LNCaP clone FGC (cell line): ENCODE data around the gene RAB31.

ENCODE experiments used
- DNase-seq: peaks from one replicate; pipeline ENCODE4 v3.0.0-alpha.2; 2011; ENCODE audit warnings: low read depth
- H3K4me3 ChIP-seq: 2 replicates; pipeline ENCODE4 v1.5.1; 2011; ENCODE audit warnings: mild to moderate bottlenecking, low read depth, low read length, control low read depth
- TF ChIP-seq, protein P1 (sequence below): IDR thresholded peaks from 2 replicates; pipeline ENCODE4 v1.5.1; 2012; ENCODE audit warnings: mild to moderate bottlenecking; ENCODE audit not compliant: control insufficient read depth, insufficient read depth; ENCODE audit errors: extremely low read depth

The RAB31 gene

DNA sequence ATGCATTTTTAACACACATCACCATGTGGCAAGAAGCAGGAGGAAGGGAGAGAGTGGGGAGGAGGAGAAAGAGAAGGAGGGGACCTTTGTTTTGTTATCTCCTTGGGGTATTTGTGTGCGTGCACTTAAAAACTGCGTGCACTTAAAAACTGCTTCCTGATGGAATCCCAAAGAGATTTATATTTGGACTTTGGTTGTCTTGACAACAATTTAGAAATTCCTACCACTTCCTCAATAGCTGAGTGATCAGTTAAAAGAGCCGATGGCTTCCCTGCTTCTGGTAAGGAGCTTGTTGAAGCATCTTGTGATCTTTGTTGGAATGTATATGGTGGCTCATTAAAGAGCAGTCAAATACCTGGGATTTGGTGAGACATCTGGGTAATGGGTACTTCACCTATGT lies 4.5 kb downstream of the RAB31 start:
- TF ChIP-seq, protein P1, sequence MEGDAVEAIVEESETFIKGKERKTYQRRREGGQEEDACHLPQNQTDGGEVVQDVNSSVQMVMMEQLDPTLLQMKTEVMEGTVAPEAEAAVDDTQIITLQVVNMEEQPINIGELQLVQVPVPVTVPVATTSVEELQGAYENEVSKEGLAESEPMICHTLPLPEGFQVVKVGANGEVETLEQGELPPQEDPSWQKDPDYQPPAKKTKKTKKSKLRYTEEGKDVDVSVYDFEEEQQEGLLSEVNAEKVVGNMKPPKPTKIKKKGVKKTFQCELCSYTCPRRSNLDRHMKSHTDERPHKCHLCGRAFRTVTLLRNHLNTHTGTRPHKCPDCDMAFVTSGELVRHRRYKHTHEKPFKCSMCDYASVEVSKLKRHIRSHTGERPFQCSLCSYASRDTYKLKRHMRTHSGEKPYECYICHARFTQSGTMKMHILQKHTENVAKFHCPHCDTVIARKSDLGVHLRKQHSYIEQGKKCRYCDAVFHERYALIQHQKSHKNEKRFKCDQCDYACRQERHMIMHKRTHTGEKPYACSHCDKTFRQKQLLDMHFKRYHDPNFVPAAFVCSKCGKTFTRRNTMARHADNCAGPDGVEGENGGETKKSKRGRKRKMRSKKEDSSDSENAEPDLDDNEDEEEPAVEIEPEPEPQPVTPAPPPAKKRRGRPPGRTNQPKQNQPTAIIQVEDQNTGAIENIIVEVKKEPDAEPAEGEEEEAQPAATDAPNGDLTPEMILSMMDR = no peak
- H3K4me3 ChIP-seq = no peak overlapping the region
- no peak for DNase-seq

GRCh38 chr18:9714266-9715087 lies 6.4 kb downstream of the RAB31 start:
- no peak for DNase-seq
- TF ChIP-seq, protein P1 = no peak
- H3K4me3 ChIP-seq = no peak overlapping the region

- TF ChIP-seq, protein P1 = no peak
- DNase-seq = no peak
- no peak overlapping the region for H3K4me3 ChIP-seq
These were observed 6.9 kb downstream of the RAB31 start for GRCh38 chr18:9715088-9715343.

GRCh38 chr18:9715978-9716774 lies 8.1 kb downstream of the RAB31 start:
- no peak for DNase-seq
- H3K4me3 ChIP-seq = no peak overlapping the region
- TF ChIP-seq, protein P1 = no peak

GRCh38 chr18:9716780-9717563 lies 8.9 kb downstream of the RAB31 start:
- TF ChIP-seq, protein P1 = no peak
- DNase-seq = no peak
- H3K4me3 ChIP-seq = no peak overlapping the region

- H3K4me3 ChIP-seq = no peak overlapping the region
- DNase-seq = no peak
- TF ChIP-seq, protein P1 = no peak
These were observed 11.4 kb downstream of the RAB31 start for GRCh38 chr18:9719421-9719981.
